Endodermal cell (in vitro differentiated cells): ENCODE measurements around the gene TLE1. TPM values are rescaled to one million over a fixed set of nuclear protein-coding genes. Genes with fewer than 3 reads are reported as not detected.

ENCODE experiments used
- DNase-seq: peaks from one replicate; pipeline ENCODE4 v3.0.0-alpha.2; 2017
- H3K27ac ChIP-seq: 2 replicates; pipeline ENCODE4 v1.5.1; 2013; ENCODE audit warnings: mild to moderate bottlenecking, low read depth, low read length, moderate library complexity
- H3K27me3 ChIP-seq: 2 replicates; pipeline ENCODE4 v1.6.1; 2013; ENCODE audit warnings: mild to moderate bottlenecking, low read length, moderate library complexity; ENCODE audit not compliant: insufficient read depth, control insufficient read depth, poor library complexity, severe bottlenecking
- H3K36me3 ChIP-seq: 2 replicates; pipeline ENCODE4 v1.7.0; 2013; ENCODE audit warnings: mild to moderate bottlenecking, low read length, moderate library complexity; ENCODE audit not compliant: control insufficient read depth, insufficient read depth
- H3K4me1 ChIP-seq: one replicate; pipeline ENCODE4 v1.7.0; 2013; ENCODE audit warnings: low read length; ENCODE audit not compliant: control insufficient read depth, insufficient read depth
- H3K4me3 ChIP-seq: 2 replicates; pipeline ENCODE4 v1.5.1; 2013; ENCODE audit warnings: mild to moderate bottlenecking, low read length, moderate library complexity
- H3K9ac ChIP-seq: 2 replicates; pipeline ENCODE4 v1.6.1; 2013; ENCODE audit warnings: mild to moderate bottlenecking, low read length, moderate library complexity; ENCODE audit not compliant: poor library complexity, severe bottlenecking; ENCODE audit errors: extremely low read depth
- H3K9me3 ChIP-seq: 2 replicates; pipeline ENCODE4 v1.6.1; 2013; ENCODE audit warnings: mild to moderate bottlenecking, low read length, moderate library complexity; ENCODE audit not compliant: control insufficient read depth
- H3K27ac Mint-ChIP-seq: 2 replicates; pipeline ENCODE4 v1.8.0; 2020; ENCODE audit warnings: mixed read lengths
- H3K27me3 Mint-ChIP-seq: 2 replicates; pipeline ENCODE4 v1.8.0; 2021; ENCODE audit warnings: mild to moderate bottlenecking, mixed read lengths; ENCODE audit not compliant: insufficient read depth
- H3K36me3 Mint-ChIP-seq: 2 replicates; pipeline ENCODE4 v1.8.0; 2020; ENCODE audit warnings: low read depth, mixed read lengths
- H3K4me1 Mint-ChIP-seq: 2 replicates; pipeline ENCODE4 v1.8.0; 2020; ENCODE audit warnings: mixed read lengths
- H3K4me3 Mint-ChIP-seq: 2 replicates; pipeline ENCODE4 v1.8.0; 2020; ENCODE audit warnings: mild to moderate bottlenecking, moderate library complexity, mixed read lengths
- H3K9me3 Mint-ChIP-seq: 2 replicates; pipeline ENCODE4 v1.8.0; 2020; ENCODE audit warnings: mild to moderate bottlenecking, mixed read lengths
- WGBS, 2 experiments: methylation state at CpG; one replicate each; pipeline versions ENCODE4 v1.1.5 to v1.1.7; 2013; ENCODE audit warnings: missing lambda C conversion rate in 2 of 2, mixed read lengths in 1 of 2; ENCODE audit not compliant: insufficient coverage in 1 of 2, insufficient read length in 1 of 2; 5-methylcytosine and 5-hydroxymethylcytosine counted together
- total RNA-seq, 2 donors: library from RNA; stranded (reverse); fragmentation: NEBNext Ultra II Directional in 1 of 2; extraction: Animal tissue kit (Norgen Biotek cat#: 25700) in 1 of 2; gene quantifications; 2 replicates in 1 of 2; 3 replicates in 1 of 2; pipeline ENCODE4 v1.2.1, GENCODE V29; 2021
- TF ChIP-seq, protein P1 (sequence below): fragments of 200-600 bp; sonication (generic); conservative IDR thresholded peaks from 2 replicates; pipeline ENCODE4 v1.5.0; 2021; ENCODE audit warnings: antibody characterized with exemption, mild to moderate bottlenecking

The TLE1 gene
- total RNA-seq, 2 donors from 2014 or later = 49.7 to 73.5 TPM

DNA sequence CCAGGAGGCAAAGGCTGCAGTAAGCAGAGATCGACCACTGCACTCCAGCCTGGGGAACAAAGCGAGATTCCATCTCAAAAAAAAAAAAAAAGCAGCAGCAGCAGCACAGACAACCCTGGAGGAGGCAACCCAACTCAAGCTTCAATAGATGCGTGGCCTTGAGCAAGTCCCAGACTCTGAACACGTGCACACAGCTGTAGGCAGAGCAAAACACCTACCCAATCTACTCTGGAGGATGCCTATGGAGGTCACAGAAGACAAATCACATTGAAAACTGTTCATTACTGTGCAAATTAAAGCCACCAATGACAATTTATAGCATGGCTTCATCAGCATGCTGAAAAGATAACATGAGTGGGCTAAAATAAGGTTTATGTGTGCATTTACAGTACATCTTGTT, 7.2 kb downstream of the TLE1 start:
- no peak overlapping the region for H3K4me3 Mint-ChIP-seq
- peaks cover 21% of the 10 kb centered on the region for H3K4me1 ChIP-seq
- H3K27me3 ChIP-seq = peaks cover 28% of the 10 kb centered on the region
- H3K9me3 ChIP-seq = no peaks in the 10 kb centered on the region
- no peak for DNase-seq
- peaks cover 85% of the 10 kb centered on the region for H3K36me3 ChIP-seq
- H3K4me3 ChIP-seq = peak overlapping the region; percentile 44
- peaks cover 23% of the 10 kb centered on the region for H3K36me3 Mint-ChIP-seq
- no peak overlapping the region for H3K27ac Mint-ChIP-seq
- 94 to 97% methylated on average over 4 of the region's 4 CpGs for WGBS, 2 experiments
- no peak overlapping the region for H3K27ac ChIP-seq
- no peaks in the 10 kb centered on the region for H3K9me3 Mint-ChIP-seq
- TF ChIP-seq, protein P1, sequence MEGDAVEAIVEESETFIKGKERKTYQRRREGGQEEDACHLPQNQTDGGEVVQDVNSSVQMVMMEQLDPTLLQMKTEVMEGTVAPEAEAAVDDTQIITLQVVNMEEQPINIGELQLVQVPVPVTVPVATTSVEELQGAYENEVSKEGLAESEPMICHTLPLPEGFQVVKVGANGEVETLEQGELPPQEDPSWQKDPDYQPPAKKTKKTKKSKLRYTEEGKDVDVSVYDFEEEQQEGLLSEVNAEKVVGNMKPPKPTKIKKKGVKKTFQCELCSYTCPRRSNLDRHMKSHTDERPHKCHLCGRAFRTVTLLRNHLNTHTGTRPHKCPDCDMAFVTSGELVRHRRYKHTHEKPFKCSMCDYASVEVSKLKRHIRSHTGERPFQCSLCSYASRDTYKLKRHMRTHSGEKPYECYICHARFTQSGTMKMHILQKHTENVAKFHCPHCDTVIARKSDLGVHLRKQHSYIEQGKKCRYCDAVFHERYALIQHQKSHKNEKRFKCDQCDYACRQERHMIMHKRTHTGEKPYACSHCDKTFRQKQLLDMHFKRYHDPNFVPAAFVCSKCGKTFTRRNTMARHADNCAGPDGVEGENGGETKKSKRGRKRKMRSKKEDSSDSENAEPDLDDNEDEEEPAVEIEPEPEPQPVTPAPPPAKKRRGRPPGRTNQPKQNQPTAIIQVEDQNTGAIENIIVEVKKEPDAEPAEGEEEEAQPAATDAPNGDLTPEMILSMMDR = no peak
- peaks cover 4% of the 10 kb centered on the region for H3K27me3 Mint-ChIP-seq
- H3K9ac ChIP-seq = no peak overlapping the region
- peaks cover 26% of the 10 kb centered on the region for H3K4me1 Mint-ChIP-seq

DNA sequence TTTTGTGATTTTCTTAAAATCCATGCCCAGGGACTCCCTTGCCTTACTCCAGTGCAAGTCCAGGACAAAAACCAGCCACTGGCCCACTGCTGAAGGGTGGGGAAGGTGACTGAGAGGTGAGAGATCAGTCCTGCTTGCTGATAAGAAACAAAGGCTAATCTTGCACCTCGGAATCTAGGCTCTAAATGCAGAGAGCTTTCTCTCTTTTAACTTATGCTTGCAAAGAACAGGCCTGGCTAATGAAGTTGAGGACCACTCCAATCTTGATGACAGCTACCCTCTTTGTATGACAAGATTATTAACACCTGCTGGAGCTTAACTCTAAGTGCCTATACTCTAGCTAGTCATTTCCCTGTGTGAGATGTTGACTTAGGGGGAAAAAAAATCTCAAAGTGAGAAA, 8.8 kb downstream of the TLE1 start:
- Mint-ChIP-seq H3K27ac (no peak overlapping the region), H3K4me3 (no peak overlapping the region), H3K4me1 (peaks cover 26% of the 10 kb centered on the region), H3K9me3 (no peaks in the 10 kb centered on the region), H3K36me3 (peaks cover 38% of the 10 kb centered on the region), H3K27me3 (peaks cover 4% of the 10 kb centered on the region)
- TF ChIP-seq, protein P1 = peak; percentile 6
- Histone ChIP-seq H3K9ac (no peak overlapping the region), H3K4me1 (peaks cover 21% of the 10 kb centered on the region), H3K4me3 (peak overlapping the region; percentile 29), H3K27ac (no peak overlapping the region), H3K9me3 (no peaks in the 10 kb centered on the region), H3K27me3 (peaks cover 27% of the 10 kb centered on the region), H3K36me3 (peaks cover 87% of the 10 kb centered on the region)
- DNase-seq = peak; percentile 65
- WGBS, 2 experiments = 13 to 44% methylated on average over 1 of the region's 1 CpG

DNA sequence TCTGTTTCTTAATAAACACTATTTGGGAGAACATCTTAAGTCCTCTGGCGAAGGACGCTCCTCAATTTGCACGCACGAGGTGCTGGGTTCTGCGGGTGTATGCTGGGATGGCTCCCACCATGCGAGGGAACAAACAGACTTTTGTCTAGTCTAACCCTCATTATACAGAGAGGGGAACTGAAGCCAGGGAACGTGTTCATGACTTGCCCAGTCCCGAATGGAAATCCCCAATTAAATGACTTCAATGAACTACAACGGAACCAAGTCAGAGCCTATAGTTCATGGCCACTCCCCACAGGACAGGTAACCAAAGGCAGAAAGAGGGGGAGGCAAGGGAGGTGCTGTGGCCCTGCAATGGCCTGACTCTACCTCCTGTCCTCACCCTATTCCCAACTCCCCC, 9.3 kb downstream of the TLE1 start:
- Mint-ChIP-seq H3K27me3 (peaks cover 4% of the 10 kb centered on the region), H3K36me3 (peaks cover 43% of the 10 kb centered on the region), H3K4me1 (peaks cover 26% of the 10 kb centered on the region), H3K27ac (no peak overlapping the region), H3K9me3 (no peaks in the 10 kb centered on the region), H3K4me3 (no peak overlapping the region)
- 78 to 93% methylated on average over 8 to 9 of the region's 9 CpGs for WGBS, 2 experiments
- no peak overlapping the region for H3K9ac ChIP-seq
- peak overlapping the region; percentile 29 for H3K4me3 ChIP-seq
- no peaks in the 10 kb centered on the region for H3K9me3 ChIP-seq
- H3K27me3 ChIP-seq = peaks cover 22% of the 10 kb centered on the region
- TF ChIP-seq, protein P1 = no peak
- no peak for DNase-seq
- peaks cover 87% of the 10 kb centered on the region for H3K36me3 ChIP-seq
- H3K27ac ChIP-seq = no peak overlapping the region
- H3K4me1 ChIP-seq = peaks cover 17% of the 10 kb centered on the region
